Measurements from ENCODE around the gene RUVBL1.

The RUVBL1 gene

DNA sequence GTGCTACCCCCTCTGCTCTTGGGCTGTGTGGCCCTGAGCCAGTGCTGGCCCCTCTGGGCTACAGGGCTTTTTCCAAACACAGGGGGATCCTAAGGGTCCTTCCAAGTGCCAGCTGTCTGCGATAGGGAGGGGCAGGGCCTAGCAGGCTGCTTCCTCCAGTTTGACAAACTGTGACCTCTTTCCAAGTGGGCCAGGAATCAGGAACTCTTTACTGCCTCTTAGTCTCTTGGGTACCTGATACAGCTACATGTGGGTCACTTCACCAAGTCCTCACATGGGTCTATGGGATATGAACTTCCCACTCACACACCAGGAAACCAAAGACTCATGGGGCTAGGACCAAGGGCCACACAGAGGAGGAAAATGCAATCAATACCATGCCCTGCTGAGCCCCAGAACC, 45.9 kb downstream of the RUVBL1 start:
- H3K4me3 ChIP-seq (ENCODE audit: low read depth, low read length) = no peak overlapping the region
- TF ChIP-seq CTCF (IDR thresholded peaks at IDR 0.05; ENCODE audit: low read depth, low read length) = no peak

DNA sequence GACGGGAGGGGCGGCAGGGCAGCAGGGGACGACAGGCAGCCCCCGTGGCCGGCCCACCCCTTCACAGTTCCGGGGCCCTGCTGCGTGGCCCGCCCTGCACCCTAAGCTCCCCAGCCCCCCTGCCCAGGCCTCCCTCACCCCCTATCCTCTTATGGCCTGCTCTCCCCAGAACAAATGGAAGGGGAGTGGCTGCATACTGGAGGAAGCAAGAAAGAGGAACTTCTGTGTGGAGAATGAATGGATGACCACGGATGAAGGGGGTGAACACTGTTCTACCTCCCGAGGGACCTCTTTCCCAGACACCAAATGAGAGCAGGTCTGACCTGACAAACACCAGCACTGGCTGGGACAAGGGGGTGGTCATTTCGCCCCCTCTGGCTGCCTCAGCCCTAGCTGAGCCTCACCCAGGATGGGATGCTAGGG, 46.4 kb downstream of the RUVBL1 start:
- no peak for TF ChIP-seq CTCF (IDR thresholded peaks at IDR 0.05; ENCODE audit: low read depth, low read length)
- H3K4me3 ChIP-seq (ENCODE audit: low read depth, low read length) = no peak overlapping the region

GRCh38 chr3:128076483-128077201, 47.0 kb downstream of the RUVBL1 start:
- TF ChIP-seq CTCF (IDR thresholded peaks at IDR 0.05; ENCODE audit: low read depth, low read length) = no peak
- no peak overlapping the region for H3K4me3 ChIP-seq (ENCODE audit: low read depth, low read length)

DNA sequence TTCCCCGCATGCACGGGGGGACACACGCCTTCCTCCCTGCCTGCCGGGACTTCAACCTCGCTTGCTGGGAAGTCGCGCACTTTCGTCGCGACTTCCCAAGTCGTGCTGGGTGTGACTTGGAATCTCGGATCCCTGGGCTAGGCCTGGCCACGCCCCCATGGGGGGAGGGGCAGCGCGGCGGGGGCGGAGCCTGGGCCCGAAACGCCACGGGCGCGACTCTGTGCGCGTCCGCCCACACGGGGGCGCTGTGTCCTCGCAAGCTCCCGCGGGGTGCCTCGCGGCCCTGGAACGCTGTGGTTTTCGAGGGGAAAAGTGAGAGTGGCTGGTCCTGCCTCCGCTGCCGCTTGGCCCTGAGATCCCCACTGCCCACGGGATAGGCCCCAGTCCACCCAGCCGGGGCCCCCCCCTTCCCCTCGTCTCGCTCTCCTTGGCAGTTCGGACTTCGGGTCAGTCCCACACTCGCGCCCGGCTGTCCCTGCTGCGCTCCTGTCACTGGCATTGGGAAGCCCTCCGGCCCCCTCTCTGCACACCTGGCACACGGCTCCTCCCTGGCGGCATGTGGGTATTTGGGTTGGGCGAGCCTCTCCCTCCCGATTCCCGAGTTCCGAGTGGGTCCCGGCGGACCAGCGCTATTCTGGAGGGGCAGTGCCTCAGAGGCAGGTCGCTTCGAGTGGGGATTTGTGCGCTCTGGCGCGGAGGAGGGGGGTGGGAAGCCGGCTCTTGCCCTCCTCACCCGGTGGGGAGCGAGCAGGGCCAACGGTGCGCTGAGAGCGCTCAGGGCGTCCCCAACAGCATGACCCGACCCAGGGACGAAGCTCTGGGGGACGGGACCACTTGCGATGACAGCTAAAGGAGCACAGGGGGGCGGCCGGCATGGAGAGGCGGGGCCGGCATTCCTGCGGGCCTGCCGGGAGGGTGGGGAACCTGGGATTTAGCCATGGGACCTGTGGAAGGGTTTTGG, 47.8 kb downstream of the RUVBL1 start:
- peak; percentile 76 for TF ChIP-seq CTCF (IDR thresholded peaks at IDR 0.05; ENCODE audit: low read depth, low read length)
- no peak overlapping the region for H3K4me3 ChIP-seq (ENCODE audit: low read depth, low read length)

DNA sequence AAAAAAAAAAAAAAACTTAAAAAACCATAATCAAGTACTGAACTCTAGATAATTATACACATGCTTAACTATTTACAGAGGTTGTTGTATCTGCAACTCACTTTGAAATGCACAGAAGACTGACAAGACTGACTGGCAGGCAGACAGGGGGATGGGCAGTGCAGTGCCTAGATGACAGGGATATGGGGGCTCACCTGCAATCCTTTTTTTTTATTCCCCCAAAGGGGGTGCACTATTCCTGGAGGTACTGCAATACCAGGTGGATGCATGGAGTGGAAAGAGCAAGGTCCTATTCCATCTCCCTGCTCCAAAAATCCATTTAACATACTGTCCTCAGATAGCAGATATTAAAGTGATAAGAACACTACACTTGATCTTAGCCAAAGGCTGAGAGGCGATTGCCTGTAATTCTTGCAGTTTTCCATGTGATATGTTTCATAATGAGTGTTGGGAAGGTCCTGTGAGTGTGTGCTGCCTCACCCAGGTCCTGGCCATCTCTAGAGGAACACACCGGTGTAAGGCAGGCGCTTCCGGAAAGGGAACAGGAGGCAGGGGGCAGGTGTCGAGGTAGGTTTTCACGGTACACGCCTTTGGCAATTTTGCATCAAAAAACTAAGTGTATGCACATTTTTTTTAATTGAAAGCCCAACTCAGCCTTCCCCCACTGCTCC, 48.6 kb downstream of the RUVBL1 start:
- TF ChIP-seq CTCF (IDR thresholded peaks at IDR 0.05; ENCODE audit: low read depth, low read length) = no peak
- no peak overlapping the region for H3K4me3 ChIP-seq (ENCODE audit: low read depth, low read length)

- no peak overlapping the region for H3K4me3 ChIP-seq (ENCODE audit: low read depth, low read length)
- no peak for TF ChIP-seq CTCF (IDR thresholded peaks at IDR 0.05; ENCODE audit: low read depth, low read length)
These were observed 49.8 kb downstream of the RUVBL1 start for GRCh38 chr3:128073807-128074206.

Measured in WI38 (cell line).